NT2/D1 (cell line): ENCODE data around the gene PRR3.

Experiments used
- DNase-seq: peaks from one replicate; pipeline ENCODE4 v3.0.0-alpha.2; 2011; ENCODE audit warnings: low read depth, low spot score
- H3K27me3 ChIP-seq: 2 replicates; pipeline ENCODE4 v1.6.0; 2011; ENCODE audit warnings: mild to moderate bottlenecking; ENCODE audit not compliant: insufficient read length, insufficient read depth
- H3K36me3 ChIP-seq: 2 replicates; pipeline ENCODE4 v1.6.1; 2011; ENCODE audit warnings: mild to moderate bottlenecking, low read length, mixed read lengths; ENCODE audit not compliant: insufficient read depth, insufficient read length
- H3K4me1 ChIP-seq: 2 replicates; pipeline ENCODE4 v1.5.1; 2011; ENCODE audit not compliant: insufficient read depth, insufficient read length
- H3K4me3 ChIP-seq: 2 replicates; pipeline ENCODE4 v1.5.1; 2011; ENCODE audit warnings: low read depth; ENCODE audit not compliant: insufficient read length
- H3K9ac ChIP-seq: 2 replicates; pipeline ENCODE4 v1.6.0; 2011; ENCODE audit warnings: low read depth; ENCODE audit not compliant: insufficient read length
- H3K9me3 ChIP-seq: 2 replicates; pipeline ENCODE4 v1.5.1; 2011; ENCODE audit warnings: mild to moderate bottlenecking, low read length; ENCODE audit not compliant: insufficient read depth
- SUZ12 ChIP-seq: IDR thresholded peaks from 2 replicates; pipeline ENCODE4 v1.6.1; 2011; ENCODE audit not compliant: insufficient read length, insufficient read depth; ENCODE audit errors: extremely low read depth
- YY1 ChIP-seq: IDR thresholded peaks from 2 replicates; pipeline ENCODE4 v1.6.1; 2011; ENCODE audit not compliant: insufficient read length, insufficient read depth
- ZNF274 ChIP-seq: IDR thresholded peaks from 2 replicates; pipeline ENCODE4 v1.6.1; 2011; ENCODE audit warnings: mild to moderate bottlenecking, low read depth, low read length

PRR3 gene

GRCh38 chr6:30600451-30600961, 43.4 kb downstream of the PRR3 start:
- Histone ChIP-seq H3K36me3 (peaks cover 57% of the 10 kb centered on the region), H3K4me3 (no peak overlapping the region), H3K27me3 (no peaks in the 10 kb centered on the region), H3K9me3 (no peaks in the 10 kb centered on the region), H3K9ac (no peak overlapping the region), H3K4me1 (no peaks in the 10 kb centered on the region)
- DNase-seq = no peak
- TF ChIP-seq ZNF274 (no peak), SUZ12 (no peak), YY1 (no peak)

DNA sequence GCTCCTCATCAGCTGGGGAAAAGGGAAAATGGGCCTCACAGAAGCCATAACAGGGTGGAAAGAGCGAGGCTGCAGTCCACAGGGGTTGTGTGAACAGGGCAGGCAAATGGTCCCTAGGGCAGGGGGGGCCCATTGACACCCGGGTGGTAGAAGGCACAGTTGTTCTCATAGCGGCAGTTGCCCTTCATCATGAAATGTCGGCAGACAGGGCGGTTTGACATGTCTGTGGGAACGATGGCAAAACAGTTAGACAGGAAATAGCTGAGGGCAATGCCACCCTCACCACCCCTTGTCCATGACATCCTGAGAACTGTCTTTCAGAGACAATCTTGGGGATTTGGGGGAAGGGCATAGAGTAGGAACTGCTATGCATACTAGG, 44.3 kb downstream of the PRR3 start:
- Histone ChIP-seq H3K9me3 (no peaks in the 10 kb centered on the region), H3K9ac (no peak overlapping the region), H3K4me1 (no peaks in the 10 kb centered on the region), H3K4me3 (no peak overlapping the region), H3K36me3 (peaks cover 64% of the 10 kb centered on the region), H3K27me3 (no peaks in the 10 kb centered on the region)
- no peak for TF ChIP-seq YY1
- TF ChIP-seq SUZ12 = no peak
- no peak for TF ChIP-seq ZNF274
- DNase-seq = no peak

DNA sequence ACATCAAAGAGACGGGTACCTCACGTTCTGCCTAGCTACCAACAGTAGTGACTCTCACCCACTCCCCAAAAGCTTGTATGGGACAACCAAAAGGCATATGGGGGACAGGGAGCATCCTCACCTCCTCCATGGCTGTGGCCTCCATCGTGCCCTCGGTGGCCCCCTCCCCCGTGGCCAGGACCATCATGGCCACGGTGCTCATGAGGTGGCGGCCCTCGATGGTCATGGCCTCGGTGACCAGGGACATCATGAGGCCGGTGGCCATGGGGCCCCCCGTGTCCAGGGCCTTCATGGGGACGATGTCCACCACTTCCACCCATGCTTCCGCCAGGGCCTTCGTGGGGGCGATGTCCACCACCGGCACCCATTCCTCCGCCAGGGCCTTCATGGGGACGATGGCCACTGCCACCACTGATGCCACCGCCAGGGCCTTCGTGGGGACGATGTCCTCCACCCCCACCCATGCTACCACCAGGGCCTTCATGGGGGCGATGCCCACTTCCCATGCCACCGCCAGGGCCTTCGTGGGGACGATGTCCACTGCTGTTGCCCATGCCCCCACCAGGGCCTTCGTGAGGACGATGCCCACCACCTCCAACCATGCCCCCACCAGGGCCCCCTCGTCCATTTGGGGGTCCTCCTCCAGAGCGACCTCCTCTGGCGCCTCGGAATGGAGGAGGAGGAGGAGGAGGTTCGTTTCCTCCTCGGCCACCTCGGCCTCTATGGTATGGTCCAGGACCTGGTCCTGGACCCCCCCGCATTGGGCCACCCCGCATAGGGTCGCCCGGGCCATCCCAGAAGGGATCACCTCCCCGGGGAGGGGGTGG, 44.9 kb downstream of the PRR3 start:
- Histone ChIP-seq H3K4me3 (no peak overlapping the region), H3K9me3 (no peaks in the 10 kb centered on the region), H3K9ac (no peak overlapping the region), H3K36me3 (peaks cover 70% of the 10 kb centered on the region), H3K27me3 (no peaks in the 10 kb centered on the region), H3K4me1 (no peaks in the 10 kb centered on the region)
- no peak for TF ChIP-seq YY1
- no peak for TF ChIP-seq SUZ12
- no peak for TF ChIP-seq ZNF274
- DNase-seq = no peak

GRCh38 chr6:30603961-30604360, 46.9 kb downstream of the PRR3 start:
- Histone ChIP-seq H3K9ac (no peak overlapping the region), H3K36me3 (peaks cover 88% of the 10 kb centered on the region), H3K4me1 (no peaks in the 10 kb centered on the region), H3K9me3 (no peaks in the 10 kb centered on the region), H3K27me3 (no peaks in the 10 kb centered on the region), H3K4me3 (no peak overlapping the region)
- DNase-seq = no peak
- TF ChIP-seq SUZ12 (no peak), ZNF274 (no peak), YY1 (no peak)

DNA sequence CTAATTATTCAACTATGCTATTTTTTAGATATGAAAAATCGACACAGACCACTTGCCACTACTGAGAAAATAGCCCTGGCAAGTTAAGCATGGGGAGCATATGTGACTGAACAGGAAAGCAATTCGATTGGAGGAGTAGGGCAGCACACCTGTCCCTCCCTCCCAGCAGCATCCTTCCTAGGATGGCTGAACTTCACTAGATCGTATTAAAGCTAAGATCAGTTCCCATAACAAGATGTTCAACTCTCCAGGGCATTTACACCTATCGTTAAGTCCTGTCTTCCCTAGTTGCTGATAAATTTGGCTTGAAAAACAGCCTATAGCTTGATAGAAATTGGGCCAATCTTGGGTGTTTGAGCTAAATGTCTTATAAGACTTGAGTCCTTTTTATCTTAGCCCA, 53.0 kb downstream of the PRR3 start:
- H3K9ac ChIP-seq = no peak overlapping the region
- peaks cover 90% of the 10 kb centered on the region for H3K36me3 ChIP-seq

GRCh38 chr6:30611150-30611855, 54.2 kb downstream of the PRR3 start:
- no peak overlapping the region for H3K9ac ChIP-seq
- no peaks in the 10 kb centered on the region for H3K4me1 ChIP-seq
- TF ChIP-seq YY1 (no peak), SUZ12 (no peak), ZNF274 (no peak)
- peaks cover 86% of the 10 kb centered on the region for H3K36me3 ChIP-seq
- H3K27me3 ChIP-seq = no peaks in the 10 kb centered on the region
- H3K9me3 ChIP-seq = no peaks in the 10 kb centered on the region
- no peak for DNase-seq
- no peak overlapping the region for H3K4me3 ChIP-seq

More for the DNA sequence above, 53.0 kb downstream of the PRR3 start:
- no peaks in the 10 kb centered on the region for H3K9me3 ChIP-seq
- no peak for DNase-seq
- H3K4me1 ChIP-seq = no peaks in the 10 kb centered on the region
- TF ChIP-seq YY1 (no peak), SUZ12 (no peak), ZNF274 (no peak)
- no peak overlapping the region for H3K4me3 ChIP-seq
- no peaks in the 10 kb centered on the region for H3K27me3 ChIP-seq

DNA sequence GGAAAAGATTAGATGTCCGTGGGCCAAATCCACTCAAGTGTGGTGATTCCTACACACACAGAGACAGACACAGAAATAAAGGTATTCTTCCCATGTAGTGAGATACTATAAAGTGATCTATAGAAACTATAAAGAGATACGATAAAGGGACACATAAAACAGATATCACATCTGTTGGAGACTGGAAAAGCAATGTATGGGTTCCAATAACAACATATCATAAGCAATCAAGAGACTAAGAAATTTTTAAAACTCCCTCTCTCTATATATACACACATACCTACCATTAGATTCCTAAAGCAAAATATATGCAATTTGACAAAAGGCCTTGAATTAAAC, 54.7 kb downstream of the PRR3 start:
- no peak overlapping the region for H3K9ac ChIP-seq
- no peaks in the 10 kb centered on the region for H3K9me3 ChIP-seq
- no peaks in the 10 kb centered on the region for H3K27me3 ChIP-seq
- no peak for TF ChIP-seq YY1
- no peak for TF ChIP-seq SUZ12
- TF ChIP-seq ZNF274 = no peak
- H3K36me3 ChIP-seq = peaks cover 86% of the 10 kb centered on the region
- H3K4me3 ChIP-seq = no peak overlapping the region
- no peak for DNase-seq
- no peaks in the 10 kb centered on the region for H3K4me1 ChIP-seq
